HS-5 (cell line): ENCODE results near the gene MAP3K5.

Experiments
- DNase-seq: peaks from one replicate; pipeline ENCODE4 v3.0.0-alpha.2; 2012; ENCODE audit warnings: low read depth

The MAP3K5 gene

DNA sequence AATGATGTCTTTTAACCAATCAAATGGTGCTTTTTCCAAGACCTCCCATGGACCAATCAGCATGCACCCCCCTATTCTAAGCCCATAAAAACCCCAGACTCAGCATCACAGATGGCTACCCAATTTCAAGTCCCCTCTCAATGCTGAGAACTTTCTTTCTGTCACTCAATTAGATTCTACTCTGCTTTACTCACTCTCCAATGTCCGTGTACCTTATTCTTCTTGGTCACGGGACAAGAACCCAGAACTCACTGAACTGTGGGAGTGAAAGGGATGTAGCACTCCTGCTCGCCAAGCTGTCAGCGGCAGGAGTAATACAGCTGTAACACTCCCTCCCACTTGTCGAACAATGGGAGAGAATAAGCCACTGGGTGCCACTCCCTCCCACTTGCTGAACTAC, 221.2 kb downstream of the MAP3K5 start:
- DNase-seq = no peak

DNA sequence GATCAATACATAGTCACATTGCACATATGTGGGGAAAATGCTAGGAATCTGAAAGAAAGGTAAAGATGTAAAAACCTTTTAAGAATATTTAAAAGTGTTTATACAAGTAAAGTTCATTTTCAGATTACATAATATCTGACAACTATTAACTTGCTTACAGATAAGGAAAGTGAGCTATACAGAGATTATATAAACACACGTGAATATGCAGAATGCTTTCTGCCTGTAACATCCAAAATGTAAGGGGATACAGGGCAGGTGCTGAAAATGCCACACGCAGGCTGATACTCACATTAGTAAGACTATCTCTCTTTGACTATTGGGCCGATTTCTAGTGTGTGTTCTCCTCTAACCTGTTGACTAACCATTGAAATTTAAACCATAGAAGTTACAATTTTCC, 224.1 kb downstream of the MAP3K5 start:
- no peak for DNase-seq

DNA sequence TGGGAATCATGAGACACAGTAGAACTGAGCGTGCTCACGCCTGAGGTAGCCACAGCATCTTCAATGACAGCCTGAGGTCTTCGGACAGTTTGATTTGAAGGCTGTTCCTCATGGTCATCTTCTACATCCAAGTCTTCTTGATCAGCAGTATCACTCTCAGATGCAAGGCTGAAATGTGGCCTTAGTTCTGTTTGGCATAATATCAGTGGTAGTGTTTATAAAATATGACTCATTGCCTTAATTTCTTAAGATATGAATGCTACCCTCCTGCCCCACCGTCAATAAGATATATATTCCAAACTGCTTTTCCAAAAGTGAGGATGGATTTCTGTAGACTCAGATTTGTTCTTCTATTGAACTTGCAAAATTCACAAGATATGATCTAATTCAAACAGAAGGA, 224.6 kb downstream of the MAP3K5 start:
- no peak for DNase-seq

DNA sequence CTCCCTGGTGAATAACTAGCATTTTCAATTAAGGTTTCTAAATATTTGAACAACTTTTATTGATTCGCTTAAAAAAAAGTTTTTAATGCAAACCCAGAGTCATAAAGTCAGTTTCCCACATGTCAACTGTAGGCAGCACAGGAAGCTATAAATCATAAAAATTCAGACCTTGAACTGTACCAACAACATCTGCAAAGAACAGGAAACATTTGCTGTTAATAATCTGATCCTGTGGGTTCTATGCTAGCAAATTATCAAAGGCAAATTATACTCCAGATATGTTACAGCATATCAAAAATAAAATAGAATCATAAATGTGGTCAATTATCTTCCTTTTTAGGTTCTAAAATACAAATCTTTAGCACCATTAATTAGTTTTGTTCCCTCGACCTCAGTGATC, 225.4 kb downstream of the MAP3K5 start:
- DNase-seq = no peak

DNA sequence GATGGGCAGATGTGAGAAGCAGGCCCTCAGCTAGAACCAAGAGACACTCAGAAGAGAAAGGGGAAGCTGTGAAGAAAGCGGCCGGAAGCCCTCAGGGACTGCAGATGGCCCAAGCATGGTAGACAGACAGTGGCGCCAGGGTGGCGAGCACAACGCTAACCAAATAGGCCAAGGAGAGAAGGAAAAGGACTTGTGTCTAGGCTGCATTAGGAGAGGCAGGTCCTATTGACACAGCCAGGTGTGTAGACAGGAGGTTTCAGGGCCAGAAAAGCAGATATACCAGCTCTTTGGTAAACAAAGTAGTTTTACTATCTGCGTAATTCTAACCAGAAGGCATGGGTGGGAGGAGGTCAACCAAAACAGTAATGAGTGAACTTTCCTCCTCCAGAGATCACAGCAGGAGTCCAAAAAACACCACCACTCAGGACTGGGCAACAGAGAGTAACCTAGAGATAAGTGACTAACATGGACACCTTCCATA, 226.2 kb downstream of the MAP3K5 start:
- DNase-seq = no peak

DNA sequence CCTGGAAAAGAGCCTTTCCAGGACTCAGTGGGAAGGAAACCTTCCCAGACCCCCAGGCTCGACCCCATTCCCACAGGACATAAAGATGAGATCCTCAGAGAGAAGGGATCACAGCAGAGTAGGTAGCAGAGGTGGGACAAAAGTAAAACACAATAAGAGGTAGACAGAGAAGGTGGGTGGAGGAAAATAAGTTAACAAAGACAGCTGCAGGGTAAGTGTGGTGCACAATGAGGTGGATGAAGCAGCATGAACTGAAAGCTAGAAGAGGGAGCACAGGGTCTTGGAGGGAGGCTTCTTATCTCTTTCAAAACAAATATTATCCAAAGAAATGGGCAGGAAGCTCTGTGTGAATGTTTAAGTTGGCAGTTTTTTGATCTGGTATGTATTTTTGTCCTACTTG, 228.1 kb downstream of the MAP3K5 start:
- DNase-seq = no peak

DNA sequence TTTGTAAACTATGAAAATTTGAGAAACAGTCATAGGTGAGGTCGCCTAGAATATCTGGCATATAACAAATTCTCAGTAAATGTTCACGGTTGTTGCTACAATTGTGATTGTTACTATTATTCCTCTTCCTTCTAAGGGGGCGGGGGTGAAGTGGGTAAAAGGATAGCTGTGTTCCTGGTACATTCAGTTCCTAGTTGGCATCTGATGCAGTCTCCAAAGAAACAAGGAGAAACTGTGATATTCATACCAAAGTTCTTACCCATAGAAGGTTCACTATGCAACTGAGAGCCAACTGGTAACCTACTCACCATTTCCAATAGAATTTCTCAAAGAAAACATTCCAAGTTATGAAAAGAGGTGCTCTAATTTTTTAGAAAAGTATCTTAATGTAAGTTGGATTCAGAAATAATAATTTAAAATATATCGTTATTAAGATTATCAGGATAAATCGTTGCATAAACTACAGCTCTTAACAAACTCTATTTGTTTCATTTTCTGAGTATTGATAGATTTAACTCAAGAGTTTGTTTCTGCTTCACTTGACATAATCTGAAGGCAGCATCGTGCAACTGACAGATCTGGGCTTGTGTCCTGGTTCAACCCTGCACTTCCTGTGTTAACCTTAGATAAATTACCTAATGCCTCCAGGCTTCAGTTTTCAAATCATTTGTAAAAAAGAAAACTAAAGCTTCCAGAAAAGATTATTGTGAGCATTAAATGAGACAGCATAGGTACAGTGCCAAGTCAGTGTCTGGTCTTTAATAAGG, 228.7 kb downstream of the MAP3K5 start:
- no peak for DNase-seq

DNA sequence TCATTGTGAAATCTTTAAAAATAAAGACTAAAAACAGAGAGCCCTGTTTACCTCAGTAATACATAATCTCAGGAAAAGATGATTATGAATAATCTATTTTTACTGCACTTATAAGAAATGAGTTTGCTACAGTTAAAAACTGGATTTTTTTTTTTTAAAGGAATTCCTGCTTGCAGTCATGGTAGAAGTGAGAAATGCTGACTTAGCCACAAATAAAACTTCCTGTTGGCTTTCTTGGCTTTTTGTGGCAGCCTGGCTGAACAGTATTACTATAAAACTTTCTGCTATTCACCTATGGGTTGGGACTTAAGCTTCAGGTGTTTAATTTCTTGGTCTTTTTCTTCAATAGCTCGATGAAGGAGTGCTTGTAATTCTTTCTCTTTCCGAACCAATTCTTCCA, 230.1 kb downstream of the MAP3K5 start:
- DNase-seq = no peak

DNA sequence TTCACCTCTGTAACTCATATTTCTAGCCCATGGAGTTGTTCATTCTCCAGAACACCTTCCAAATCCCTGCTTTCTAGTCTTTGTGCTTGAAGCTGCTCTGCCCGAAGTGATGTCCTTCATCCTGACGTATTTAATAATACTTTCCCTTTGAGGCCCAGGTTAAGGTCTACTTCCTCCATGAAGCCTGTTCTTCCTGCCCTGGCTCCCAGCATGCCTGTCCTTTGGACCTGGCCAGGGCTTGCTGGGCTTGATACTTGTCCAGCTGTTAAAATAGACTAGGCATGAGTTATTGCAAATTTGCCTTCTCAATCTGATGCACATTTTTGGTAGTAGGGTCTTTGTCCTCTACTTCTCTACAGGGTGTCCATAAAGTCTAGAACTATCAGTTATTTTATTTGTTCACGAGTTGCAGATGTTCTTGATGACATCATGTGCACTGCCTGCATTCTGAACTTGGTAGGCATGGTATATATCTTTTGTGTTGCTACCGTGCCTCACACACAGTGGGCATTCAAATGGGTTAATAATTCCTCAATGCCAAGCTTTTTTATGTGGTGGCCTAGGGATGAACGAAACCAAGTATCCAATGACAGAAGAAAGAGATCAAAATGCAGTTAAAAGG, 239.0 kb downstream of the MAP3K5 start:
- no peak for DNase-seq

DNA sequence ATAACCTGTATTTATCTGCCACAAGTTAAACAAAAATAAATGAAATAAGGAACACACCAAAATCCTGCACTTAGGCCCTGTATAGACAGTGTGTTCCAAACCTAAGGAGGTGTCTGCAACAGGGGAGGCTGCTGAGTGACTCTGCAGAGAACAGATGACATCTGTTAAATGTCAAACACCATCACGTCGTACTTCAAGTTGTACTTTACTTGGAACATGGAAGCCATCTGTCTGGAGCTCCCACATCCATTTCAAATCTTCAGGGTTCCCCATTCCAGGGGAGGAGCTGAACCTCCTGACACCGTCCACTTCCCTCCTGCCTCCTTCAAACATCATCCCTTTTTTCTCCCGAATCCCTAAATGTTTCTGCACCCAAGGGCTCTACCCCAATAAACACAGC, 240.2 kb downstream of the MAP3K5 start:
- no peak for DNase-seq

DNA sequence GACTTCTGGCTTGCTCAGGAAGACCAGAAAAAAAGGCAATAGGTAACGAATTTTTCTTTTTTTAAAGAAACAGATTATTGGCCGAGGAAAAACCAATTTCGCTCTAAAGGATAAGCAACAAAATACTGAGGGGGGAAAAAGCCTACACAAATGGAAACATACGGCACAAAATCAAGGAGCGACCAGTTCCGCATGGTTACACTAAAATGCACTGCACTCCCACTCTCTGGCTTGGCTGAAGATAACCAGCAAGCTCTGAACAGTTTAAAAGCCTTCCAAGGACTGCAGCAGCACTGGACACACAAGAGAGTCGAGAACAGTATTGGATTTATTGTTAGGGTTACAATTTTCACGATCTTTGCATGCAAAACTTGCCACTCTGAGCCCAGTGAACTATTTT, 241.2 kb downstream of the MAP3K5 start:
- DNase-seq = no peak

DNA sequence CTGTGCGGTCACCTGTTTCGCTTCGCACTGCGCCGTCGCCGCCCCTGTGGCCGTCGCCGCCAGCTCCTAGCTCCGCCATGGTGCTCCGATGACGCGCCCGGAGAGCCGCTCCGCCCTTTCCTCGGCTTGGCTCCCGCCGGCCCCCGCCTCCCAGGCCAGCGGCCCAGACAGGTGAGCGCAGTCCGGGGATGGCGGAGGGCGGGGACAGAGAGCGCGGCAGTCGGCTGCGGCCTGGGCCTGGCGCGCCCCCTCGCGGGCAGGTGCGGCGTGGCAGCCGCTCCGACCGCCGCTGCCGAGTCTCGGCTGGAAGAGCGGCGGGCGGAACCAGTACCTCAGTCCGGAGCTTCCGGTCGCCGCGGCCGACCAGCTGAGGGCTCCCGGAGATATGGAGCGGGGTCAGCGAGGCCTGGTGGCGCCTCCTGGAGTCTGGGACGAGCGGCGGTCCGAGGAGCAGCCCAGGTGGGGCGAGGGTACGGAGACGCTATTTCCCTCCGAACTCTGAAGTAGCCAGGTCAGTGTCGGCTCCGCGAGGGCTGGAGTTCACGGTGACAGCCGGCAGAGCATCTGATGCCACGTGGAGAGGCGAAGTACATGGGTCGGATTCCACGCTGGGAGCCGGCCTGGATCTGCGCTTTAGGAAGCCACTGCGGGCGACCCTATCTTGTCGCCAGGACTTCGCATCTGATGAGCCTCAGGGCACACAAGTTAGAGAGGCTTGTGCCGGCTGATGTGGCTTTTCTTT, 241.8 kb downstream of the MAP3K5 start, which contains the start of gene MAP7:
TSS of gene MAP7 (minus strand) at position 93 of the 742 bp plus-strand sequence. CDS start at position 79, 14 bp downstream.
- no peak for DNase-seq

DNA sequence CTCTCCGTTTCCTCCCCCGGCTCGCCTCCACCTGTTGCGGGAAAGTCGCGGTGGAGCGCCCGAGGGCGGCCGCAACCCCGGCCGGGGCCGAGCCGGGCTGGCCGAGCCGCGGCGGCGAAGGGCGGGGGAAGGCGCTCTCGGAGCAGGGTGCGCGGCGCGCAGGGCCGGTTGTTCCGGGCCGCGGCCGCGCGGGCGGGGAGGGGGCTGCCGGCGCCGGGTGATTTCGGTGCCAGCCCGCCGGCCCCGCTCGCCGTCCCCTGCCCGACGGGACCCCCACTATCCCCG, 242.3 kb downstream of the MAP3K5 start:
- no peak for DNase-seq

DNA sequence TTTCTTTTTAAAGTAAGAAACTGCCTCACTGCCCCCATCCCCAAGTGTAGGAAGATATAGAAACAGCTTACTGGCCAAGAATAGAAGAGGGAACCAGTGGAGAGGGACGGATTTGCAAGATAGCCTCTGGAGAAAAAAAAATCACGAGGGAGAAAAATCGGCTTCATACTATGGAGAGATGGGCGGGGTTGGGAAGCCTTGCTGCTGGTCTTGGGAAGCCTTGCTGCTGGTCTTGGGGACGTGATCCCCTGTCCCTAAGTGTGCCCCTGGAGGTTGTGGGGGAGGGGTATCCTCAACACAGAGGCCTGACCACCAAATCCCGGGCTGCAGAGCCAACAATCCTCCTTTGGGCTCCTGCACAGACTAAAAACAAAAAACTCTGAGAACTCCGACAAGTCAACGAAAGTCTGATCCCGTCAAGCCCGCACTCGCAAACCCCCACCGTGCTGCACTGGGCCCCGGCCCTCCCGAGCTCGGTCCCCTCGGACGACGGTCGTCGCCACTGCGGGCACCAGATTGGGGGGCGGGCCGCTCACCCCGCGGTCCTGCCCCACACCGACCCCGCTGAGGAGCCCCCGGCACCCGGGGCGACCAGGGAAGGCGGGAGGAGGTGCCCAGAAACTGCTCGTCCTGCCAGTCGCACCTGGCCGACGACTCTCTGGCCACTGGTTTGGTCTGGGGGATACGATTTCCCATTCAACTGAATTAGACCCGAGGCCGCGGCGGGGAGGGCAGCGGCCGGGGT, 242.8 kb downstream of the MAP3K5 start:
- no peak for DNase-seq

DNA sequence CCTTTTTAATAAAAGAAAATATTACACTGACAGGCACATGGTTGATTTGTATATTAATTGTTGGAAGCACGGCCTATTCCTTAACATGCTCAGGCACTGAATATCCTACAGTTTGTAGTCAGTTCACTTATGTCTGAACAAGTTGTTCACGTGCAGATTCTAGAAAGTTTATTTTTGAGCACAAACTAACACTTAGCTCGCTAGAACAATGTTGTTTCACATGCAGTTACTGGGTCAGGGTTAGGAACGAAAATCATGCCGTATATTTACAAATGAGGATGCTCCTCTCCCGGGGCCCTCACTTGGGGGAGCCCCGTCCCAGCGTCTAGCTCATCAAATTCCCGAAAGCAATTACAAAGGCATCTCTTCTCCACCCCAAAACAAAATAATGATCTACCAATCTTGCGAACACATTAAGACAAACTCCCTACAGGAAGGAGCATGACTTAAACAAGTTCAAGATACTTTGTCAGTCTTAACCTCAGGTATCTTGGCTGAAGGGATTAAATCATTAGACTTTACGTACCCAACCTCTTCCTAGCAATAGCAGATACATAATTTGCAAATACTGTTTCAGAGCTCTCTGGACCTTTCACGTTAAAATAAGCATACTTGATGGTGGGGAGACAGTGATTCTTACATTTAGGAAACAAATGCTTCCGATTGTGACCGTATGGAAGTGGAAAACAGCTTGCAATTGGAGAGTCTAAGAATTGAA, 243.5 kb downstream of the MAP3K5 start:
- DNase-seq = no peak

DNA sequence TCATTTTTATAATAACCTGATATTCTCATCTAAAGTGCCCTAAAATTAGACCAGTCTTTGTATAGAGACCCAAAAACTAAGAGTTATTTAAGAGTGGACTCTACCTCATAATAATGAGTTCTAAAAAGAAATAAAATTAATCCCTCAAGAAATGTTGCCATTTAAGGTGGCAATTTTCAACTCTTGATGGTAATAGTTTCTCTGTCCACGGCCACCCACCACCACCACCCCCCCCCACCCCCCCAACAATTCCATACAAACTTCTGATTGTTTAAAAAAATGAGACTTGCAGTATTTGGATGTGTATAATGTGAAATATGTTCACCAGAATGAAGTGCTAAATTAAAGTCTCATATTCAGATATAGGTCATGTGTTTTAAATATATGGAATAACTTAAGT, 244.4 kb downstream of the MAP3K5 start:
- no peak for DNase-seq

DNA sequence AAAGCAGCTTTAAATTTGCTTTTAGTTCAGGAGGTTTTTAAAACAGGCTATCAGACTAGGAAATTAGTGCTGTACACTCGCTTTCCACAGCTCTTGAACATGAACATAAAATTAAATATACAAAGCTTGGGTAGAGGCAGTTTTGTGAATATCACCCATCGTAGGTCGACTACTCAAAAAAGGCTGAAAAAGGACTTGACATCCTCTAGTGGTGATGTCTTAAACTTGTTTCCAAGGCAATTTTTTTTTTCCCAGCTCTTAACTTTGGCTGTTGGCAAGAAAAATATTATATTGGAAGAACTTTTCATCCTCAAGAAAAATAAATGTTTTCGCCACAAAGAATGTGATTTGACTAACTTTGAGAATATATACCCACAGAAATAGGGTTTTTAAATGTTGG, 244.9 kb downstream of the MAP3K5 start:
- DNase-seq = no peak

DNA sequence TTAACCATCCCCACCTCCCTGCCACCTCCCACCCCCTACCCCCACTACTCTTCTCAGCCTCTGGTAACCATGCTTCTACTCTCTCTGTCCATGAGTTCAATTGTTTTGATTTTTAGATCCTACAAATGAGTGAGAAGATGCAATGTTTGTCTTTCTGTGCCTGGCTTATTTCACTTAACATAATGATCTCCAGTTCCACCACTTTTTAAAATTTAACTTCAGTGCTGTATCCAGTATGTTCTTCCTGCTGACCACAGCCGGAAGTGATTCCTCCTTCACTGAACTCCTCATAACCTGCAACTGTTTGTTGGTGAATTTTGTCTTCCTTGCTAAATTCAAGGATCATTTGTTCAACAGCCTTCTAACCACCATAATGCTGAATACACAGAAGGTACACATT, 245.9 kb downstream of the MAP3K5 start:
- no peak for DNase-seq

DNA sequence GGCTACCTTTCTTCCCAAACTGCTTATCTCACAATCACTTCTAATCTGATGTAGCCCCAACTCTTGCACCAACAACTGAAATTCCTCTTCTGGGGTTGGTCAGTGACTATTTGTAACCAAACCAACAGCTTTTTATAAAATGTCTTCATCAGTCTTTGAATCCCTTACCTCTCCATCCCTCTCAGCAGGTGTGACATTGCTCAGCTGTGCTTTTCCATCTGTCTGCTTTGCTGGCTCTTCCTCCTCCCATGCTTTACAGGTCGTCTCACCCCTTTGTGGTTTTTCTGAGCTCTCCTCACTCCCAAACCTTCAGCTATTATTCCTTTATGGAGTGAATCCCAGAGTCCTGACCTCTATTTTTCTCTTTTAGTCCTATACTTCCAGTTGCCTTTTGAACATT, 248.0 kb downstream of the MAP3K5 start:
- no peak for DNase-seq

DNA sequence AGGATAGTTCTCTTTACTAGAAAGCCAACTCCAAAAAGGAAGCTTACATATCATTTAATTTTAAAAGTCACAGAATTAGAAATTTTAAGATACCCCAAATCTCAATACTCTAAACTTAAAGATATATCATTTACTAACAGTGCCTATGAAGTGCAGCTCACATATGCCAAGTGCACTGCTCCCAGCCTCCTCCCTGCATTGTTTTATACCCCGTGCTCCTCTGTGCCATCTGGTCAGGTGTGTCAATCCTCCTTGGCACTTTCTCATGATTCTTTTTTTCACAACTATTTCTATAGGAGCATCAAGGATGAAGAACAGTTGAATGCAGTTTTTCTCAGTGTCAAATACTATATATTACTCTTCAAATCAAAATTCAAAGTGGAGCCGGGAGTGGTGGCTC, 250.9 kb downstream of the MAP3K5 start:
- DNase-seq = no peak

DNA sequence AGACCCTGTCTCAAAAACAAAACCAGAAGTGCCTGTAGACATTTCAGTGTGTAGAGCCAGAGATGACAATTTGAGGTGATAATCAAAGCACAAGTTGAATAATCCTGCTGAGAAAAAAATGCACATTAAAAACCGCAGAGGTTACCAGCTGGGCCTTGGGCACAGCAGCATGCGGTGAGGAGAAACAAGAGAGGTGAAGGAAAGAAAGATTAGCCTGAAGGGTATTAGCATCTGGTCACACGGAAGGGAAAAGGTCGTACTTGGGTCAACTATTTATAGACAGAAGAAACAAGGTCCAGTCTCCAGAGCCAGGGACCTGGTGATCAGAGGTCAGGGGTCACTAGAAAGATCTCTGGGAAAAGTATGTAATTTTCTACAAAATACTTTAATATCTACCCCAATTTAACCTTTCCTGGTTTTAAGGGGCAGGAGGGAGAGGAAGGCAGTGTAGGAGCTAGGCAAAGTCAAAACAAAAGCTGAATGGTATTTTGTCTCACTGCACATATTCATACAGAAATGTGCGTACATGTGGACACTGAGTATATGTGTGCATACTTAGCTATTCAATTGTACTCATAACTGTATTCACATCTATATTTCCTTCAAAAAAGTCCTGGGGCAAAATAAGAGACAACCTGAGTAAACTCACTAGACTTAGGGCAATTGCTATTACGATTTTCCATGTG, 252.2 kb downstream of the MAP3K5 start:
- DNase-seq = no peak
